ENCODE data around the gene UBE3A.

The UBE3A gene

GRCh38 chr15:25402342-25402741 is 36.5 kb downstream of the UBE3A start:
- DNase-seq (ENCODE audit: low read depth), result no peak

- no peak for DNase-seq (ENCODE audit: low read depth)
Observed at GRCh38 chr15:25401501-25401900, 37.3 kb downstream of the UBE3A start.

GRCh38 chr15:25397100-25397499 is 41.7 kb downstream of the UBE3A start:
- DNase-seq (ENCODE audit: low read depth), result no peak

GRCh38 chr15:25394898-25395297 is 43.9 kb downstream of the UBE3A start:
- DNase-seq (ENCODE audit: low read depth), result no peak

- DNase-seq (ENCODE audit: low read depth), result no peak
Observed at GRCh38 chr15:25392806-25393205, 46.0 kb downstream of the UBE3A start.

- DNase-seq (ENCODE audit: low read depth), result no peak
Observed at GRCh38 chr15:25391971-25392721, 46.7 kb downstream of the UBE3A start.

- DNase-seq (ENCODE audit: low read depth), result no peak
Observed at GRCh38 chr15:25385986-25386385, 52.8 kb downstream of the UBE3A start.

- no peak for DNase-seq (ENCODE audit: low read depth)
Observed at GRCh38 chr15:25381579-25381978, 57.2 kb downstream of the UBE3A start.

- no peak for DNase-seq (ENCODE audit: low read depth)
Observed at GRCh38 chr15:25378501-25378901, 60.3 kb downstream of the UBE3A start.

GRCh38 chr15:25375557-25375956 is 63.3 kb downstream of the UBE3A start:
- DNase-seq (ENCODE audit: low read depth), result no peak

- DNase-seq (ENCODE audit: low read depth), result no peak
Observed at GRCh38 chr15:25374143-25374542, 64.7 kb downstream of the UBE3A start.

- DNase-seq (ENCODE audit: low read depth), result no peak
Observed at GRCh38 chr15:25372298-25372697, 66.5 kb downstream of the UBE3A start.

- DNase-seq (ENCODE audit: low read depth), result no peak
Observed at GRCh38 chr15:25368850-25369249, 70.0 kb downstream of the UBE3A start.

- DNase-seq (ENCODE audit: low read depth), result no peak
Observed at GRCh38 chr15:25366058-25366457, 72.8 kb downstream of the UBE3A start.

- DNase-seq (ENCODE audit: low read depth), result no peak
Observed at GRCh38 chr15:25362545-25362944, 76.3 kb downstream of the UBE3A start.

- DNase-seq (ENCODE audit: low read depth), result no peak
Observed at GRCh38 chr15:25347707-25348106, 91.1 kb downstream of the UBE3A start.

- no peak for DNase-seq (ENCODE audit: low read depth)
Observed at GRCh38 chr15:25346371-25346770, 92.5 kb downstream of the UBE3A start.

GRCh38 chr15:25345943-25346342 is 92.9 kb downstream of the UBE3A start:
- DNase-seq (ENCODE audit: low read depth), result no peak

- no peak for DNase-seq (ENCODE audit: low read depth)
Observed at GRCh38 chr15:25342629-25343028, 96.2 kb downstream of the UBE3A start.

GRCh38 chr15:25339431-25339830 is 99.4 kb downstream of the UBE3A start:
- DNase-seq (ENCODE audit: low read depth), result no peak

- DNase-seq (ENCODE audit: low read depth), result no peak
Observed at GRCh38 chr15:25335279-25335678, 103.5 kb downstream of the UBE3A start.

GRCh38 chr15:25333049-25333448 is 105.8 kb downstream of the UBE3A start:
- DNase-seq (ENCODE audit: low read depth), result no peak

GRCh38 chr15:25332306-25332705 is 106.5 kb downstream of the UBE3A start:
- DNase-seq (ENCODE audit: low read depth), result no peak

GRCh38 chr15:25331860-25332259 is 107.0 kb downstream of the UBE3A start:
- no peak for DNase-seq (ENCODE audit: low read depth)
